Measurements from ENCODE around the gene CHST7. TPM values are rescaled to one million over a fixed set of nuclear protein-coding genes. Genes with fewer than 3 reads are reported as not detected.

Gene CHST7
- total and polyA plus RNA-seq, 2 experiments from 2014 or later, result 7.6 to 27.2 TPM

- no peaks in the 10 kb centered on the region for H3F3A ChIP-seq (replicated peaks; ENCODE audit: low read depth)
- ATAC-seq (no peak), DNase-seq (ENCODE audit: low spot score) (no peak)
- no peak overlapping the region for H2AFZ ChIP-seq
- Mint-ChIP-seq H3K27ac (no peak overlapping the region), H3K4me1 (peaks cover 21% of the 10 kb centered on the region), H3K9me3 (no peaks in the 10 kb centered on the region), H3K36me3 (ENCODE audit: low read depth) (peaks cover 32% of the 10 kb centered on the region), H3K27me3 (ENCODE audit: insufficient read depth, low read depth, poor library complexity) (peaks cover 3% of the 10 kb centered on the region), H3K4me3 (no peak overlapping the region)
- no peaks in the 10 kb centered on the region for H3K36me3 ChIP-seq (ENCODE audit: insufficient read depth)
- no peak overlapping the region for H3K4me3 ChIP-seq
- no peaks in the 10 kb centered on the region for H3K79me2 ChIP-seq (replicated peaks; ENCODE audit: insufficient read depth)
- H3K27ac ChIP-seq (ENCODE audit: low read depth), result no peak overlapping the region
- H4K20me1 ChIP-seq (replicated peaks; ENCODE audit: insufficient read depth), result no peaks in the 10 kb centered on the region
- H3K9me2 ChIP-seq (ENCODE audit: insufficient read depth), result no peaks in the 10 kb centered on the region
- TF ChIP-seq NANOG (IDR thresholded peaks at IDR 0.05; ENCODE audit: borderline replicate concordance), result no peak
- TF ChIP-seq EZH2phosphoT487 (IDR thresholded peaks at IDR 0.05; ENCODE audit: unreplicated experiment), result no peak
- no peak for TF ChIP-seq ZNF462 (CRISPR knock-in tag; IDR thresholded peaks at IDR 0.05)
- TF ChIP-seq EZH2 (IDR thresholded peaks at IDR 0.05; ENCODE audit: low read depth, unreplicated experiment), result no peak
- TF ChIP-seq STAT1 (IDR thresholded peaks at IDR 0.05; ENCODE audit: unreplicated experiment), result no peak
- TF ChIP-seq POLR2AphosphoS5 (IDR thresholded peaks at IDR 0.05; ENCODE audit: low read depth), result no peak
- no peak for TF ChIP-seq ZNF114 (CRISPR knock-in tag; IDR thresholded peaks at IDR 0.05)
- TF ChIP-seq CTCF (conservative IDR thresholded peaks at IDR 0.05; ENCODE audit: low read depth in 2 of 2), result no peak
- TF ChIP-seq JUNB (IDR thresholded peaks at IDR 0.05; ENCODE audit: unreplicated experiment), result no peak
- no peak for TF ChIP-seq ETS1 (IDR thresholded peaks at IDR 0.05)
- no peak for TF ChIP-seq REST (IDR thresholded peaks at IDR 0.05; ENCODE audit: unreplicated experiment)
- TF ChIP-seq CREB1 (CRISPR knock-in tag; IDR thresholded peaks at IDR 0.05; ENCODE audit: low read depth), result no peak
- TF ChIP-seq ZNF331 (CRISPR knock-in tag; IDR thresholded peaks at IDR 0.05; ENCODE audit: low read depth), result no peak
- no peak overlapping the region for H3K4me2 ChIP-seq
- no peaks in the 10 kb centered on the region for H3K27me3 ChIP-seq (ENCODE audit: insufficient read depth)
- peaks cover 11% of the 10 kb centered on the region; the same call in 1 of the 2 replicates for H3K4me1 ChIP-seq (ENCODE audit: insufficient read depth)
These were observed 70.1 kb downstream of the CHST7 start for GRCh38 chrX:46643636-46644035.
